ENCODE data around the gene WFS1.

Gene WFS1

GRCh38 chr4:6296026-6296425, 26.4 kb downstream of the WFS1 start:
- TF ChIP-seq CTCF (IDR thresholded peaks at IDR 0.05; ENCODE audit: control insufficient read depth, insufficient read depth, low read depth, low read length, missing control alignments): no peak
- no peak overlapping the region for H3K4me3 ChIP-seq (ENCODE audit: control insufficient read depth, low read depth, low read length)
- DNase-seq (ENCODE audit: low read depth): no peak

- no peak for TF ChIP-seq CTCF (IDR thresholded peaks at IDR 0.05; ENCODE audit: control insufficient read depth, insufficient read depth, low read depth, low read length, missing control alignments)
- H3K4me3 ChIP-seq (ENCODE audit: control insufficient read depth, low read depth, low read length): no peak overlapping the region
- no peak for DNase-seq (ENCODE audit: low read depth)
Measured at GRCh38 chr4:6297266-6297815, 27.7 kb downstream of the WFS1 start.

- DNase-seq (ENCODE audit: low read depth): no peak
- no peak overlapping the region for H3K4me3 ChIP-seq (ENCODE audit: control insufficient read depth, low read depth, low read length)
- TF ChIP-seq CTCF (IDR thresholded peaks at IDR 0.05; ENCODE audit: control insufficient read depth, insufficient read depth, low read depth, low read length, missing control alignments): no peak
Measured at GRCh38 chr4:6298035-6298434, 28.4 kb downstream of the WFS1 start.

- TF ChIP-seq CTCF (IDR thresholded peaks at IDR 0.05; ENCODE audit: control insufficient read depth, insufficient read depth, low read depth, low read length, missing control alignments): no peak
- DNase-seq (ENCODE audit: low read depth): no peak
- H3K4me3 ChIP-seq (ENCODE audit: control insufficient read depth, low read depth, low read length): no peak overlapping the region
Measured at GRCh38 chr4:6298852-6299251, 29.2 kb downstream of the WFS1 start.

GRCh38 chr4:6299875-6300274, 30.2 kb downstream of the WFS1 start:
- no peak overlapping the region for H3K4me3 ChIP-seq (ENCODE audit: control insufficient read depth, low read depth, low read length)
- DNase-seq (ENCODE audit: low read depth): no peak
- TF ChIP-seq CTCF (IDR thresholded peaks at IDR 0.05; ENCODE audit: control insufficient read depth, insufficient read depth, low read depth, low read length, missing control alignments): no peak

- DNase-seq (ENCODE audit: low read depth): no peak
- TF ChIP-seq CTCF (IDR thresholded peaks at IDR 0.05; ENCODE audit: control insufficient read depth, insufficient read depth, low read depth, low read length, missing control alignments): no peak
- H3K4me3 ChIP-seq (ENCODE audit: control insufficient read depth, low read depth, low read length): no peak overlapping the region
Measured at GRCh38 chr4:6300359-6300758, 30.7 kb downstream of the WFS1 start.
